HEK293T (cell line): ENCODE measurements around the gene PXDC1.

Source experiments
- CTCF ChIA-PET: fragments of 350-600 bp; formaldehyde crosslinking; extraction: SDS; loops from one replicate; lab custom pipeline; 2021; ENCODE audit warnings: antibody characterized with exemption, inconsistent platforms; lab: Yijun Ruan, JAX
- POLR2A ChIA-PET: fragments of 350-600 bp; formaldehyde crosslinking; extraction: SDS; loops from one replicate; lab custom pipeline; 2020; ENCODE audit warnings: antibody characterized with exemption, inconsistent platforms; lab: Yijun Ruan, JAX
- DNase-seq: peaks from one replicate; pipeline ENCODE4 v3.0.0; 2012; ENCODE audit warnings: mixed read lengths; ENCODE audit errors: extremely low spot score
- ARNT ChIP-seq: fragments of 450-650 bp; IDR thresholded peaks from 2 replicates; pipeline ENCODE4 v1.6.1; 2017; ENCODE audit warnings: mild to moderate bottlenecking
- BHLHE40 ChIP-seq: fragments of 450-650 bp; IDR thresholded peaks from 2 replicates; pipeline ENCODE4 v1.6.1; 2016; ENCODE audit warnings: mild to moderate bottlenecking, moderate library complexity, borderline replicate concordance
- CTBP1 ChIP-seq: fragments of 450-650 bp; IDR thresholded peaks from 2 replicates; pipeline ENCODE4 v1.6.1; 2016; ENCODE audit warnings: borderline replicate concordance
- ELF4 ChIP-seq: fragments of 450-650 bp; IDR thresholded peaks from 2 replicates; pipeline ENCODE4 v1.6.1; 2017; ENCODE audit warnings: antibody characterized with exemption
- FOXA1 ChIP-seq: fragments of 450-650 bp; IDR thresholded peaks from 2 replicates; pipeline ENCODE4 v1.6.1; 2016; ENCODE audit warnings: mild to moderate bottlenecking
- FOXK2 ChIP-seq: fragments of 450-650 bp; IDR thresholded peaks from 2 replicates; pipeline ENCODE4 v1.6.1; 2016; ENCODE audit warnings: mild to moderate bottlenecking
- FOXM1 ChIP-seq: fragments of 450-650 bp; IDR thresholded peaks from 2 replicates; pipeline ENCODE4 v1.6.1; 2017; ENCODE audit warnings: mild to moderate bottlenecking, borderline replicate concordance
- HDGF ChIP-seq: fragments of 450-650 bp; IDR thresholded peaks from 2 replicates; pipeline ENCODE4 v1.6.1; 2017; ENCODE audit warnings: antibody characterized with exemption, borderline replicate concordance
- L3MBTL2 ChIP-seq: fragments of 450-650 bp; conservative IDR thresholded peaks from 2 replicates; pipeline ENCODE4 v1.6.1; 2016; ENCODE audit warnings: mild to moderate bottlenecking
- LEF1 ChIP-seq: fragments of 450-650 bp; IDR thresholded peaks from 2 replicates; pipeline ENCODE4 v1.6.1; 2017; ENCODE audit warnings: mild to moderate bottlenecking, borderline replicate concordance
- NFRKB ChIP-seq: fragments of 450-650 bp; IDR thresholded peaks from 2 replicates; pipeline ENCODE4 v1.6.1; 2016; ENCODE audit warnings: mild to moderate bottlenecking, moderate library complexity
- SP1 ChIP-seq: fragments of 450-650 bp; IDR thresholded peaks from 2 replicates; pipeline ENCODE4 v1.6.1; 2017
- SUZ12 ChIP-seq: fragments of 450-650 bp; IDR thresholded peaks from 2 replicates; pipeline ENCODE4 v1.6.1; 2016; ENCODE audit warnings: mild to moderate bottlenecking
- TARDBP ChIP-seq: fragments of 450-650 bp; IDR thresholded peaks from 2 replicates; pipeline ENCODE4 v1.6.1; 2016
- ZNF384 ChIP-seq: fragments of 450-650 bp; IDR thresholded peaks from 2 replicates; pipeline ENCODE4 v1.6.1; 2016
- TF ChIP-seq, protein P1 (sequence below): fragments of 450-650 bp; IDR thresholded peaks from 2 replicates; pipeline ENCODE4 v1.6.1; 2016

PXDC1 gene

DNA sequence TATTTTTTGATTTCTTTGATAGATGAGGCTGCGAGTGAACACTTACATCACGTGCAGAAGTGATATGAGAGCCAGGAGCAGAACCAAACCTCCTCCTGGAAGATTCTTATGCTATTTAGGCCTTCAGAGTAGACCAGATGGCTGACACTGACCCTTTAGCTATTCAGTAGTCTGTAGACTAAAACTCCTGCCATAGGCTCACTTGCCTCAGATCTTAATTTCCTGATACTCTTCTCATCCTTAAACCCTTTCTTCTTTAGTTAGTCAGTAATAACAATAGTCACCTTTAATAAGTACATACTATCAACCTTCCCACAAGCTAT, 45.2 kb upstream of the PXDC1 start:
- no peak for DNase-seq
- POLR2A ChIA-PET, result no interaction called here
- TF ChIP-seq, protein P1, sequence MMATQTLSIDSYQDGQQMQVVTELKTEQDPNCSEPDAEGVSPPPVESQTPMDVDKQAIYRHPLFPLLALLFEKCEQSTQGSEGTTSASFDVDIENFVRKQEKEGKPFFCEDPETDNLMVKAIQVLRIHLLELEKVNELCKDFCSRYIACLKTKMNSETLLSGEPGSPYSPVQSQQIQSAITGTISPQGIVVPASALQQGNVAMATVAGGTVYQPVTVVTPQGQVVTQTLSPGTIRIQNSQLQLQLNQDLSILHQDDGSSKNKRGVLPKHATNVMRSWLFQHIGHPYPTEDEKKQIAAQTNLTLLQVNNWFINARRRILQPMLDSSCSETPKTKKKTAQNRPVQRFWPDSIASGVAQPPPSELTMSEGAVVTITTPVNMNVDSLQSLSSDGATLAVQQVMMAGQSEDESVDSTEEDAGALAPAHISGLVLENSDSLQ, result no peak
- no peak for TF ChIP-seq L3MBTL2
- no peak for TF ChIP-seq CTBP1
- TF ChIP-seq FOXM1, result no peak
- TF ChIP-seq SP1, result no peak
- TF ChIP-seq TARDBP, result no peak
- TF ChIP-seq HDGF, result no peak
- no peak for TF ChIP-seq NFRKB
- TF ChIP-seq FOXA1, result no peak
- no peak for TF ChIP-seq ZNF384
- TF ChIP-seq ARNT, result no peak
- TF ChIP-seq LEF1, result no peak
- TF ChIP-seq ELF4, result no peak
- no peak for TF ChIP-seq SUZ12
- TF ChIP-seq BHLHE40, result no peak
- no peak for TF ChIP-seq FOXK2
- CTCF ChIA-PET, result interaction anchor here (0.7 kb wide), 1 partner anchor 44 kb away, joined by 3 read pairs; no protein-coding TSS in a partner anchor

DNA sequence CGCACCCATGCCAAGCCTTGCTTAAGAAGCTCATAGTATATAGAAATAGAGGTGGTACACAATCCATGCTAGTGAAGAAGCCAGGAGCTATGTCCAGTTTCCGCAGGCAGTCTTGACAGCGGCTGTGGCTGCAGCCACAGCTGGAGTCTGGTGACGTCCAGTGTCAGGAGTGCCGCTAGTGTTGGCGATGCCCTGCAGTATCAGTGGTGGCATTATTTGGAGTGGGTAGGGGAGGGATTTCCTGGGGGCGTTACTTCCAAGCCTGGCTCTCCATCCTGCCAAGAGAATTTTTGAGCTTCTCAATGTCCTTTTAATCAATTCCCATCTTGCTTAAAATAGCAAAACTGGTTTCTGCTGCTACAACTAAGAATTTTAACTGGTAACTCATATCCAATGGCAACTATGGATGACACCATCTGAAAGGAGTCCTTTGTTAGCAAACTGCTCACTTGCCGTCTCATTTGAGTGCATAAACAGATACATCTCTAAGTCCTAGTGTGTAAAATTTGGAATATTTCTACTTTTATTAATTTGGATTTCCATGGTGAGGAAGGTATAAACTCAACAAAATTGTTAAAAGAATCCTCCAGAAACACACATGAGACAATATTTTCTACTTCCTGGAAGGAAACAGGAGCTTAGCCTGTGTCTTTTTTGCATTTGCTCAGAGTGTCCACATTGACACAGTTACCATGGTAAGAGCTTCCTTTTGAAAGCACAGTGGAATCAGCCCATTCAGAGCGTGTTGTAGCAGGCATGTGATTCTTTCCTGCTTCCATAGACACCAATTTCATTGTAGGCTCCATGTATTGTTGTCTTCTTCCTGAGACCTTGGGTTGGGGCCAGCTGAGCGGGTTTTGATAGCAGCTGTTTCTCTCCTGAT, 44.6 kb upstream of the PXDC1 start:
- POLR2A ChIA-PET, result no interaction called here

DNA sequence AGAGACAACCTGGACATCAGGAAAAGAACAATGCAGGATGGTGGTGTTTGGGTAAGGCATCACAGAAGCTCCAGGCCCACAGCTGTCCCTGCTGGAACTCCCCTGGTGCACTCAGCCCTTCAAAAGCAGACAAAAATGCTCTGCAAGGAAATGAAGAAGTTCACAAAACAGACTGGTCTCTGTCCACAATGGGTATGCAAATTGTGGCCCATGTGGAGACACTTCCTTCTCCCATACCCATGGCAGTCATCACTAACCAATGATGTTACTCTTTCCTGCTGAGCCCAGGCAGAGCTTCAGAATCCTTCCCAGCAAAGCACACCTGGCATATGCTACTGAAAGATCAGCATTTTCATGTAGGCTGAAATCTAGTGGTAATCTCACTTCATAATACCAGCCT, 42.6 kb upstream of the PXDC1 start:
- TF ChIP-seq L3MBTL2, result no peak
- no peak for TF ChIP-seq FOXA1
- no peak for TF ChIP-seq SP1
- no peak for TF ChIP-seq ARNT
- TF ChIP-seq TARDBP, result no peak
- TF ChIP-seq FOXK2, result no peak
- TF ChIP-seq HDGF, result no peak
- TF ChIP-seq BHLHE40, result no peak
- TF ChIP-seq NFRKB, result no peak
- TF ChIP-seq ZNF384, result no peak
- TF ChIP-seq, protein P1, result no peak
- TF ChIP-seq SUZ12, result no peak
- ChIA-PET CTCF (no interaction called here), POLR2A (no interaction called here)
- no peak for DNase-seq

More for the DNA sequence above, 44.6 kb upstream of the PXDC1 start:
- no peak for DNase-seq
- TF ChIP-seq, protein P1, result no peak
- TF ChIP-seq LEF1 (no peak), CTBP1 (no peak), HDGF (no peak)
- CTCF ChIA-PET, result interaction anchor here (0.7 kb wide), 1 partner anchor 45 kb away, joined by 3 read pairs; no protein-coding TSS in a partner anchor

DNA sequence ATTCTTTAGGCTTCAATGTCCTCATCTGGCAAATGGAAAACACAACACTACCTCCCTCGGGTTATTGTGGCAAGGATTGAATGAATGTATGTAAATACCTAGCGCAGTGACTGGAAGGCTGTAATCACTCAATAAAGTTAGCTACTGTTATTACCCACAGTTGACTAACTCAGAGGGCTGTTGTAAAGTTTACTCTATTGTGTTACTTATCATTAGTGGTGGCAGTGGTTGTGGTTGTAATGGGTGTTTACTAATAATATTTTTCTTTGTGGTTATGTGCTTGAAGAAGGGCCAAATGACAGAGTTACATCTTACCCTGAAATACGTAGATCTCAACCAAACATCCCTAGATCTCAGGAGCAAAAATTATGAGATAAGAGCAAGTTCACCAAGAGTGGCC, 42.0 kb upstream of the PXDC1 start:
- TF ChIP-seq SUZ12, result no peak
- TF ChIP-seq TARDBP, result no peak
- TF ChIP-seq NFRKB, result no peak
- TF ChIP-seq L3MBTL2, result no peak
- no peak for TF ChIP-seq BHLHE40
- TF ChIP-seq CTBP1, result no peak
- TF ChIP-seq FOXM1, result no peak
- no peak for TF ChIP-seq FOXA1
- TF ChIP-seq ELF4, result no peak
- TF ChIP-seq, protein P1, result no peak
- no peak for TF ChIP-seq FOXK2
- TF ChIP-seq ARNT, result no peak
- no peak for TF ChIP-seq LEF1
- no peak for TF ChIP-seq ZNF384
- DNase-seq, result no peak
- POLR2A ChIA-PET, result no interaction called here
- CTCF ChIA-PET, result no interaction called here

DNA sequence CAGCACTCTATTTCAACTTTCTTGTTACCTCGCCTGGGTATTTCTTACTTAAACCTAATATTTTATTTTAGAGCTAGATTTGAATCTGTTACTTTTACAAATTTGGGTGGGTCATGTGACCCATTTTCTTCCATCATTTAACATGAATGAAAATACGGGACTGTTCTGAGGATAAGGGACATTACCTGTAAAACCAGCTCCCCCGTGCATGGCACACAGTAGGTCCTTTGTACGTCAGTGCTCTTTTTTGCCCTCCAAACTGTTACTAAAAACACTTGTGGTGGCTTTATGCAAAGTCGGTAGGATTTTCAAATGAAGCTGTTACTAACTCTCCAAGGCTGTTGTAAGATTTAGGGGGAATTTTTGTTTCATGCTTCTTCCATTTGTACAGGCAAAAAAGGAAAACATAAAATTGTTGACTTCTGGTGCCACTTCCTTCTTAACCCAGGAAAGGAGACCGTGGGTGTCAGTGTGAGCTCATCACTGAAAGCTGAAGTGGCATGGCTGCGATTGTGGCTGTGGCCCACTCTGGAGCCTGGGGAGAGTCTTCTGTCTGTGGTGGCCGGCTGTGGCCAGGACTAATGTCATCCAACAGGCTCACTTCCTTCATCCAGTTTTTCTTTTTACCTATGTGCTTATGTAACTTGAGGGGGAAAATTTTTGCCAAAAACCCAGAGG, 40.2 kb upstream of the PXDC1 start:
- DNase-seq, result no peak
- ChIA-PET CTCF (no interaction called here), POLR2A (no interaction called here)
- TF ChIP-seq, protein P1, result no peak
- TF ChIP-seq ARNT (no peak), FOXK2 (no peak), FOXA1 (no peak), BHLHE40 (no peak), SUZ12 (no peak), NFRKB (no peak), HDGF (no peak), L3MBTL2 (no peak), FOXM1 (no peak), ELF4 (no peak), SP1 (no peak), LEF1 (no peak), TARDBP (no peak), ZNF384 (no peak), CTBP1 (no peak)
